ENCODE data around the gene TMEM123.

The TMEM123 gene

DNA sequence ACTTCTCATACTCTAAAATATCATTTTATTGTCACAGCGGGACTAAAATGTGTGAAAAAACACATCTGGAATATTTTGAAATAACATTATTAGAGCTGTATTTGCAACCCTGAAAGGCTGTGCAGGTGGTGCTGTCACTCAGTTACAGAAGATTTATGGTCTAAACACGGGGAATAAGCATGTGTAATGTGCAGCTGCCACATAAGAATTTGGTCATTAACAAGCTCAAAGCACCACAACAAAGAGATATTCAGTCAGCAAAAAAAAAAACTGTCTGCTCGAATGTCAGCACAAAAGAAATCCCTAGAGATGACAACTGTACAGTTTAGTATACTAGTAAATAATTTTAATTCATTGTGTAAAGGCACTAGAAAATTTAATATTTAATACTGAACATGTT lies 31.3 kb downstream of the TMEM123 start:
- DNase-seq = no peak

DNA sequence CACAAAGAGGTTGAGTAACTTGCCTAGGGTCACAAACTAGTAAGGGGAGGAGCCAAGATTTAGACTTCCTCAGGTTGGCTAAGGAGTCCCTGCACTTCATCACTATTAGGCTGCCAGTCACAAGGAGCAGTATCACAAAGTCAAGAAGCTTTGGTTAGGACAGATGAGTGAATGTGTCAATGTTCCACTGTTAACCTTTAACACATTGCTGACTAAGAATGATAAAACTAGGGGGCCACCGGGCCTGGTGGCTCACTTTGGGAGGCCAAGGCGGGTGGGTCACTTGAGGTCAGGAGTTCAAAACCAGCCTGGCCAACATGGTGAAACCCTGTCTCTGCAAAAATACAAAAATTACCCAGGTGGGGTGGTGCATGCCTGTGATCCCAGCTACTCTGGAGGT lies 32.0 kb downstream of the TMEM123 start:
- DNase-seq = no peak

DNA sequence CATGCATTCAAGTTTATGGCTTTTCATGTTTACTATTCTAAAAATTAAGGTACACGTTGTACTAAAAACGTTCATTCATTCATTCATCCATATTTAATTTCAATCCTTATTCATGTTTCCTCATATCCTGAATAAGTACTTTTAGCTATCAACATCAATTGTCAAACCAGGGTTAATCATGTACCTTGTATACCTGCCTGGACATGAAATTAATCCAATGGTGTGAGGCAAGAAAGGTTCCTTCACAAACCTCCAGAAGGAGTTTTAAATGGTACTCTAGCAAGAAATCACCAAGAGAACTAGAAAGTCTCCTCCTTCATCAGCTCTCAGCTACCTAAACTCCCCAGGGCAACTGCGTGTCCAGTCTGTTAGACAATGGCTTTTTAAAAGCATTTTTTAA lies 33.4 kb downstream of the TMEM123 start:
- no peak for DNase-seq

DNA sequence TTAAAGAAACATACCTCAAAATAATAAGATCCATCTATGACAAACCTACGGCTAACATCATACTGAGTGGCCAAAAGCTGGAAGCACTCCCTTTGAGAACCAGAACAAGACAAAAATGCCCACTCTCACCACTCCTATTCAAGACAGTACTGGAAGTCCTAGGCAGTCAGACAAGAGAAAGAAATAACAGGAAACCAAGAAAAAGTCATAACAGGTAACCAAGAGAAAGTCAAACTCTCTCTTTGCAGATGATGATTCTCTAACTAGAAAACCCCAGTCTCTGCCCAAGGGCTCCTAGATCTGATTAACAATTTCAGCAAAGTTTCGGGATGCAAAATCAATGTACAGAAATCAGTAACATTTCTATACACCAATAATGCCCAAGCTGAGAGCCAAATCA lies 35.6 kb downstream of the TMEM123 start:
- DNase-seq = no peak

DNA sequence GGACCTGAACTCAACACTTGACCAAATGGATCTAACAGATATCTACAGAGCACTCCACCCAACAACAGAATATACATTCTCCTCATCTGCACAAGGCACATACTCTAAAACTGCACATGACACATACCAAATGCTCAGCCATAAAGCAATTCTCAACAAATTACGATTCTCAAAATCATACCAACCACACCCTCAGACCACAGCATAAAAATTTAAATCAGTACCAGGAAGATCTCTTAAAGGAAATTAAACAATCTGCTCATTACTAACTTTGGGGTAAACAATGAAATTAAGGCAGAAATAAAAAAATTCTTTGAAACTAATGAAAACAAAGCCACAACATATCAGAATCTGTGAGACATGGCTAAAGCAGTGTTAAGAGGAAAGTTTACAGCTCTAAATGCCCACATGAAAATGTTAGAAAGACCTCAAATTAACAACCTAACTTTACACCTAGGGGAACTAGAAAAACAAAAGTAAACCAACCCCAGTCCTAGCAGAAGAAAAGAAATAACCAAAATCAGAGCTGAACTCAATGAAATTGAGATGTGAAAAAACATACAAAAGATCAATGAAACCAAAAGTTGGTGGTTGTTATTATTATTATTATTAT lies 37.2 kb downstream of the TMEM123 start:
- DNase-seq = no peak

DNA sequence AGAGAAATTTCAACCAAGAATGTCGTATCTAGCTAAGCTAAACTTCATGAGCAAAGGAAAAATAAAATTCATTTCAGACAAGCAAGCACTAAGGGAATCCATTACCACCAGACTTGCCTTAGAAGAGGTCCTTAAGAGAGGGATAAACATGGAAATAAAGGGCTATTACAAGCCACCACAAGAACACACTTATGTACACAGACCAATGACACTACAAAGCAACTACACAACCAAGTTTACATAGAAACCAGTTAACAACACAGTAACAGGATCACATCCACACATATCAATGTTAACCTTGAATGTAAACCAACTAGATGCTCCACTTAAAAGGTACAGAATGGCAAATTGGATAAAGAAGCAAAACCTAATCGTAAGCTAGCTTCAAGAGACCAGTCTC lies 38.0 kb downstream of the TMEM123 start:
- DNase-seq = no peak

DNA sequence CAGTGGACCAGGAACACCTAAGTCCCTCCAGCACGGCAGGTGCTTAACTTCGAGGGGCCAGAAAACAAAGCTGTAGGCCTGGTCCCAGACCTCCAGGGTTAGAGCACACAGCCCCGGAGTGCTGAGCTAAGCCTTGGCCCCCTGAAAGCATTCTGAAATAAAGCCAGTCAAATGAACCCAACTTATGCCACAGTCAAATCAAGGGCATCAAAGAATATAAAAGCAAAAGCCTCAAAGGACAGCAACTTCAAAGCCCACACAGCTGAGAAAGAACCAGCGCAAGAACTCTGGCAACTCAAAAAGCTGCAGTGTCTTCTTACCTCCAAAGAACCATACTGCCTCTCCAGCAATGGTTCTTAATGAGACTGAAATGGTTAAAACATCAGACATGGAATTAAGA lies 39.1 kb downstream of the TMEM123 start:
- no peak for DNase-seq

DNA sequence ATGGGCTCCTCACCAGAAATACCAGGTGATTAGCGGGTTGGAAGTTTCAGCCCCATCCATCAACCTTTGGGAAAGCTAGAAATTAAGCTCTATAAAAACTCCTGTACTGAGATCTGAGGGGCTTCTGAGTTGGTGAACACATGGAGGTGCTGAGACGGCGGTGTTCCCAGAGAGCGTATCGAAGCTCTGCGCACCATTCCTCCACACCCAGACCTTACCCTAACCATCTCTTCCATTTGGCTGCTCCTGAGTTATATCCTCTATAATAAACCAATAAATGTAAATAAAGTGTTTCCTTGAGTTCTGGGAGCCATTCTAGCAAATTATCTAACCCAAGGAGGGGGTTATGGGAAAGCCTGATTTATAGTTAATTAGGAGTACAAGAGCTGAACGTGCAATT lies 41.4 kb downstream of the TMEM123 start:
- no peak for DNase-seq

DNA sequence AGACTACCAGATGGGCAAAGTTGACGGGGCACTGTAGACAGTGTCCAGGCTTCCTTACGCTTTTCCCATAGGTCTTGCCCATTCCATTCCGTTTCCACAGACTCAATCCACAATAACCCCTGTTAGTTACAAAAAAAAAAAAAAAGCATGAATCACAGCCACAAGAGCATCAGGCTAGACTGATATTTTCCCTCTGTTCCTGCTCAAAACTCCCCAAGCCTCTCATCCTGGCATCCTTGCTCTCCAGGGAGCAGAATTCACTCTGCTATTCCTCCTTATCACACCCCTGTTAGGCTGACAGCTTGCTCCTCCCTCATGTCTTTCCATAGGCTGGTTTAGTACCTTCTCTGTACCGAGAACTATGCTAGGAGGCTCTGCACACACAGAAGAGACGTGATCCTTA lies 42.2 kb downstream of the TMEM123 start:
- DNase-seq = peak; percentile 7

DNA sequence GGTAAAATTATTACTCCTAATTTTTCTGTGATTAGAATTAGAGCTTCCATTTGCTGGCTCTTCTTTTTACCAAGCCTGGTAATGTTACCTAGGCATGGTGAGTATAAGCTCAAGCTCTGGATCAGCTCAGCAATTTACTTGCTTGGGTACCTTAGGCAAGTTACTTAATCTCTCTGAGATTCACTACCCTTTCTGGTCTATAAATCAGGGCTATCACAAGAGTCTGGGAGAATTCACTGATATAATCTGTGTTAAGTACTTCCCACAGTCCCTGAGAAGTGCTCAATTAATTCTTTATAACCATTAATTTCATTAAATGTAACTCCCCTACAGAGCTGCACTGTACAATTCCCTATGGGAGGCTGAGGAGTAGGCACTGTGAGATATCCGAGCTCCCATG lies 44.2 kb downstream of the TMEM123 start:
- no peak for DNase-seq

DNA sequence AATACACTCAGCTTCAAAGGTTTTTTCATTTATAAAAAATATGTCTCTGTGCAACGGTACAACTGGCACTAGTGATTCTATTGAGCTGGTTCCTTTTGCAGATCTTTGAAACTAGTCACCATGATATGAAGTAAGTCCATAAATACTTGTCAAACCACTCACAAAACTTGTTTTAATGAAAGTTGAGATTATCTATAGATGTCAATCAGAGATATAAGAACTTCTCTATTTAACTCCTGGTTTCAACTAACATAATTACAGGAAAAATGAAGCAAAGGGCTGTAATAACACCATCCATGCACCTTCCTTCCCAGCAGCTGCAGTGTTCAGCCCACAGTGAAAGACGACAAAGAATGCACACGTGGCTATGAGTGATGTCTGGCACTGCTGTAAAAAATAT lies 44.7 kb downstream of the TMEM123 start:
- DNase-seq = no peak

DNA sequence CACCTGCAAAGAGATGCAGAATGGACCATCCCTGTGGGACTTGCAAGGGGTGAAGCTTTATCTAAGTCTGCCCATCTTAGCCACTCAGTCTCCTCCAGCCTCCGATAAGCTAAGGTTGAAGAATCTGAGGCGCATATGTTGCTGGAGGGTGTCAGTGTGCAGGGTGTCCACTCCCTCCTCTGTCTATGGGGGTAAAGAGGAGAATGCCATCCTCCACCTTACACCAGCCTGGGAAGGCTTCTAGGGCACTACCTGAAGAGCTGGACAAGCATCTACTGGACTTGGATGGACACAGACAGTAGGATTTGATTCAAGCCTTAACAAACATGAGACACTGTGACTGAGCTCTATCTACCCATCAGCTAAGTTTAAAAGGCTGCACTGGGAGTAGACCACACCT lies 46.5 kb downstream of the TMEM123 start:
- DNase-seq = no peak

DNA sequence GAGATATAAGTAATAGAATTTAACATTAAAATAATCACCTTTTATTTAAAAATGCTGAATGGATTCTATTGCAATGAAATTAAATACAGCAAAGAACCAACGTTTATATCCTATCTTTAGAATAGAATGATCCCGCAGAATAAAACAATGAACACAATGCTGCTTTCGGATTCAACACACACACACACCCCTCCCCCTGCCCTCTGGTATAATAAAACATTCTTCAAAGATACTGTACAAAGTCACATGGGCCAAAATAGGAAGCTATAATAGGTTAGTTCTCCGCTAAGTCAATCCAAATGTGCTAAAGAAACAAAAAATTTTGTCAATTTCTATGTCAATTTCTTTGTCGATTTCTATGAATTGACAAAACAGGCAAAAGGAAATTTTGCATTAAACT lies 47.1 kb downstream of the TMEM123 start:
- DNase-seq = no peak

DNA sequence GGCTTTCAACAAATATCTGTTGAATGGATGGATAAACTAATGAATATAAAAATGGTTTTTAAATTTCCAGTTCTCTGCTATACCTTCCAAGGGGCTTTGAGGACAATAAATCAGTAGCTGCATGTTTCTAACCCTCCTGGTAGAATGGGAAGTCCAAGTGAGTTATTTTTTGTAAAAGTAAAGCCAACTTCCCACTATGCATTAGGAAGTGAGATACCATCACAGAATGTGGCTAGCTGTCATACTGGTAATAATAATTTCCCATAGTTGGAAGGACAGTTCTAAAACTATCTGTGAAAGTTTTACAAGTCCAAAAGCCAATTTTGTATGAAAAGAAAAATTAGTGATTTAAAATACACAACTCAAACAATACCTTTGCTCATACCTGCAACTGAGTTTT lies 50.0 kb downstream of the TMEM123 start:
- no peak for DNase-seq

DNA sequence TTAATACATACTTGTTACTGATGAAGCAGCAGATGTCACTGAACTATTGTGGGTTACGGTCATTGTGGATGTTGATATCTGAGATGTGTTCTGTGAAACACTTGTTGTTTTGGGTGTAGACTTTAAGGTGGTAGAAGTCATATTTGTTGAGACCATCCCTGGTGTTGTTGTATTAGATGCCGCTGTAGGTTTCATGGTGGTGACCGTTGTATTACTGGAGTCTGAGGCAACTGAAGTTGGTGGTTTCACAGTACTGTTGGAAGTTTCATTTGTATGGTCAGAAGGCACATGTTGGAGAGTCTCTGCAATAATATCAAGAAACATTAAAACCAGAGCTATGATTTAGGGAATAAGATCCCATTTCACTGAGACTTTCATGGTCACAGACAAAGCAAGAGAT lies 50.7 kb downstream of the TMEM123 start:
- no peak for DNase-seq

DNA sequence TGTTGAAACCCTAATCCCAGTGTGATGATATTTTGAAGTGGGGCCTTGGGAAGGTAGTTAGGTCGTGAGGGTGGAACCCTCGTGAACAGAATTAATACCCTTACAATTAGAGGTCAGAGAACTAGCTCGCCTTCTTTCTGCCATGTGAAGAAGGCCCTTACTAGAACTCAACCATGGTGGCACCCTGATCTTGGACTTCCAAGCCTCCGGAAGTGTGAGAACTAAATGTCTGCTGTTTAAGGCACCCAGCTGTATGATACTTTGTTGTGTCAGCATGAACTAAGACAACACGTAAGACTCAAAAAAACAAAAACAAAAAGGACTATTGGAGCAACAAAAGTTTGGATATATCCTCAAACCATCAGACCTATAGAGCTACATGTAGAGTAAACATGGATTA lies 52.0 kb downstream of the TMEM123 start:
- no peak for DNase-seq

DNA sequence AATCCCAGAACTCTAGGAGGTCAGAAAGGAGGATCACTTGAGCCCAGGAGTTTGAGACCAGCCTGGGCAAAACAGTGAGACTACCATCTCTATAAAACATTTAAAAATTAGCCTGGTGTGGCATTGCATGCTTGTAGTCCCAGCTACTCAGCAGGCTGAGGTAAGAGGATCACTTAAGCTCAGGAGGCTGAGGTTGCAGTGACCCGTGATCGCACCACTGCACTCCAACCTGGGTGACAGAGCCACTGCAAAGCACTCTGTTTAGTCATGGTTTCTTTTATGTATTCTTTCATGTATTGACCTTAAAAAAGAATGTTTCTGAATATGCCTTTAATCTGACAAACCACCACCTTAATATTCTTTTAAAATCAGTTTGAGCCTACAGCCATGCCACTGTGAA lies 53.4 kb downstream of the TMEM123 start:
- DNase-seq = no peak

DNA sequence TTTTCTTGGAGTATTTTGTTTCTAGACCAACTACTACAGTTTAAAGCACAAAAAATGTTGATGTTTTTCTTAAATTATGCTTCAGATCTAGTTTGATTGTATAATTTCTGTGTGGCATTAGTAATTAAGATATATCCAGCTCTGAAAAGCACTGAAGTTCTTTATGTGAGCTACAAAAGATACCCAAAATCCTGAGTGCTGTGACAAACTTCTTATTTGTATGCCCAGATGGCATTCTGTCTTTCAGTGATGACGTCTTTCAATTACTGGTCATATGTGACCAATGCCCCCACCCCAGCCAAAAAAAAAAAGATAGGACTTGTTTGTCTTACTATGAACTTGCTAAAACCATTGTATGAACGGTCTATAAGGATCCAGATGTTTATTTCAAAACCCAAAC lies 54.3 kb downstream of the TMEM123 start:
- no peak for DNase-seq

DNA sequence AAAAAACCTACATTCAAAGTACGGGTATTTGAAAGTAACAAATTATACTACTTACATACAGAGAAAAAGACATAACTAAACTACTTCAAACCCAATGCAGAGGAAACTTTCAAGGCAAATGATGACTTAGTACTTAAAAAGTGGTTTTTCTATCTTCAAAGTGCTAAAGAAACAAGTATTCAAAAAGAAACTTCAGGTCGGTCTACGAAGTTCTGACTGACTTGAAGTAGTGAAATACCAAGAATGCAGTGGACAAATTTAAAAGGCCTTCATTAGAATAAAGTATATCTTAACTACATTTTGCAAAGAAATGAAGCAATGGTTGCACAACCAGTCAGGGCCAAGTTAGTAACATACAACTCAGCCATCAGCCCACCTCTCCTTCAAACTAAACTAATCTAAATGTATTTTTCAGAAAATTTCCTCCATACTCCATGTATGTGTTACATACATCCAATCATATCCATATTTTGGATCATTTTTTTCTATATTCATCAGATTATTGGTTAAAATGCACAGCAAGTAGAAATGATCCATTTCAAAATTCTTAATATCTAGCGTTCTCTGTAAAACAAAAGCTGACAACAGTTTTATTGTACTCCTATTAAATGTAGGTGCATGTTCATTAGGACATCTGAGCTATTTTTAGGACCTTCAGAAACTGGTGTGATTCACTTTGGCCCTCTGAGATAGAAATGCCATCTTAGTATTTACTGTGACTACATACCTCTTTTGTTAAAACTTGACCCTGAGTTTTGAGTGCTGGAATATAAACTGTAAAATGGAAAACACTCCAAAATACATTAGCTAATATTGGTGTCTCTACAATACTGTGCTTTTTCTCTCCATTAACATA lies 55.6 kb downstream of the TMEM123 start:
- DNase-seq = no peak

DNA sequence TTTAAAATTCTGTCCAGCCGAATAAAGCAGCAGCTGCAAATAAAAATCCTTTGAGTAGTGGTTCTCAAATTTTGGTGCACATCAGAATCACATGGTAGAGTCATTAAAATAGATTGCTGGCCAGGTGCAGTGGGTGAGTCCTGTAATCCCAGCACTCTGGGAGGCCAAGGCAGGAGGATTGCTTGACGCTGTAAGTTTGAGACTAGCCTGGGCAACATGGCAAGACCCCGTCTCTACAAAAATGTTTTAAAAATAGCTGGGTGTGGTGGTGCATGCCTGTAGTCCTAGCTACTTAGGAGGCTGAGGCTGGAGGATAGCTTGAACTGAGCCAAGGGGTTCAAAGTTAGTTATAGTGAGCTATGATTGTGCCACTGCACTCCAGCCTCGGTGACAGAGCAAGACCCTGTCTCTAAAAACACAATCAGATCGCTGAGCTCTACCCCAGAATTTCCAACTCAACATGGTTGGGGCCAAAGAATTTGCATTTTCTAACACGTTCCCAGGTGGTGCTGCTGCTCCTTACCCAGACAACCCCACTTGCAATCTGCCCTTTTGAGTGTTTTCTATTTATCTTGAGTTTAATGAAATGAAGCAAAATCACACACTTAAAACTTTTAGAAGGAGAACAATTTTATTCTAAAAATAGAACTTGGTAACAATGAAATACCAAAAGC lies 56.7 kb downstream of the TMEM123 start:
- no peak for DNase-seq

DNA sequence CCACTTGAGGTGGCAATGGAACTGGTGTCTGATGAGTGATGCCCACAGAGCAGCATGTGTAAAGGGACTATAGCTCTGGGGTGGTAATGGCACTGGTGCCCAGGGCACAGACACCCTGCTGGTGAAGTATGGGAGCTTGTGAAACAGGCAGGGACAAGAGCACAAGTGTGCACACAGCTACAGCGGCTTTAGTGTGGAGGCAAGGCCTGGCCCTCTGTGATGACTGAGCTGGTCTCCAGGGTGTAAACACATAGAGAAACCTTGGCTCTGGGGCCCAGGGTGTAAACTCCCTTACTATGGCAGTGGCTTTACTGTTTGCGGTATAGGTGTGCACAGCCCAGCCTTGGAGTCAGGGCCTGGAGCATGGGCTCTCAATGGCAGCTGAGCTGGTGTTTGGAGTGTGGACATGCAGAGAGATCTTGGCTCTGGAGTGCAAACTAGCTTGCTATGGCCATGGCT lies 59.3 kb downstream of the TMEM123 start:
- DNase-seq = no peak

DNA sequence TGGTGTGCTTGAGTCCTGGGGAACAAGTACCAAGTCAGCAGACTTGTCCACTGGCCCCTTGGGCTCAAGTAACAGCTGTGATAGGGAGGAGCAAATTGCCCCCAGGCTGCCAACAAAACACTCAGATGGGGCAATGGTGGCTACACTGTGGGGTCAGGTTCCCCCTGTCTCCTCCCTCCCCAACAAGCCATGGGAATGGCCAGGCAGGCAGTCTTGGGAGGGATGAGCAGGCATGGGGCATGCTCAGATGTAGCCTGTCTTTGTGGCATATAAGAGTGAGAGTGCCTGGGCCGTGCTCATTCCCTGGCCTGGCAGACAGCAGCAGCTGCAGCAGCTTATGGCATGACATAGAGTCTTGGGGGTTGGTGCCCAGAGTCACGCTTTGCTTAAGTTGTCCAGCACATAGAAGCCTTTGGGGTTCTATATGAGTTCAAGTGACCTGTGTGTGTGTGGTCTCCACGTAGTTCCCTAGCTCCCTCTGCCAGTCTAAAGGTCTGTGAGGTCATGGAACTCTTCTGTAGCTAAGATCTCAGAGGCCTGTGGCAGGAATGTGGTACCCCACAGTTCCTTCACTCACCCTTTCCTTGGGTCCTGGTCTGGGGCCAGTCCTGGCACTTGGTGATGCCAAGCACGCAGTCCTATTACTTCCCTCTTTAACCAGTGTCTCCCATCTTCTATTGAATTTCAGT lies 60.9 kb downstream of the TMEM123 start:
- no peak for DNase-seq

DNA sequence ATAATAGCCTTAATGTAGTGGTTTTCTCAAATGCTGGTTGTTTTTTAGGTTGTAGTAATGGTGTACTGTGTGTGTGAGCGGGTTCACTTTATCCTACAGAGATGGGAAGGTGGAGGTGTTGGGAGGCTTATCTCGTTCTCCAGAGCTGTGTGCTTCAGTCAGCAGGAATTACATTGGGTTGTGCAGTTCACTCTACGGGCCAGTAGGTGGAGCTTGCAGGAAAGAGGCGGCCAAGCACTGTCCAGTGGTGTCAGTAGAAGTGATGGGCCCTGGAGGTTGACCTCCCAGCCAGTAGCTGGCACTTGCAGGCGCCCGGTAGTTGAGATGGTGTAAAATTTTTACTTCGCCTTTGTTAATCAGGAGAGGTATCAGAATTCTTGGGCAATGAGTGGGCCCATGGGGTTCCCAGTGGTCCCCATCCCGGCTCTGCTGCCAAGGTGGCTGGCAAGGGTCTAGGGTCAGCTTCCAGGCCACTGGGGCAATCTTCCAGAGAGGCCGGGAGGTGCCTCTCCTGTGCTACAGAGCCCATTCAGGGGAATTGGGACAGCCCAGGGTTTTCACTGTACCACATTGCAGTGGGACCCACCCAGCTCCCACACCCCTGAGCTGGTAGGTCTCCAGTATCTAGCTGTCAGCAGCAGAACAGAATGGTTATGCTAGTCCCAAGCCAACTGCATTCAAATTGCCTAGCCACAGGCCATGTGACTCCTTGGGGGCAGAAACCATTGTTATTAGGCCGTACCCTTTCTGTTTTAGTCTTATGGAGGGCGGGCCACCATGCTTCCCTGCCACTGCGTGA lies 61.7 kb downstream of the TMEM123 start:
- DNase-seq = peak; percentile 75
